Hematopoietic multipotent progenitor cell treated with erythropoietin and hydrocortisone succinate and interleukin-3 and kit ligand, for 6 days (in vitro differentiated cells): Measurements from ENCODE around the gene KPNB1.

ENCODE experiments used
- DNase-seq: peaks from one replicate; pipeline ENCODE4 v3.0.0-alpha.2; 2015

Gene KPNB1

GRCh38 chr17:47714773-47715396 lies 65.2 kb downstream of the KPNB1 start:
- DNase-seq: no peak

DNA sequence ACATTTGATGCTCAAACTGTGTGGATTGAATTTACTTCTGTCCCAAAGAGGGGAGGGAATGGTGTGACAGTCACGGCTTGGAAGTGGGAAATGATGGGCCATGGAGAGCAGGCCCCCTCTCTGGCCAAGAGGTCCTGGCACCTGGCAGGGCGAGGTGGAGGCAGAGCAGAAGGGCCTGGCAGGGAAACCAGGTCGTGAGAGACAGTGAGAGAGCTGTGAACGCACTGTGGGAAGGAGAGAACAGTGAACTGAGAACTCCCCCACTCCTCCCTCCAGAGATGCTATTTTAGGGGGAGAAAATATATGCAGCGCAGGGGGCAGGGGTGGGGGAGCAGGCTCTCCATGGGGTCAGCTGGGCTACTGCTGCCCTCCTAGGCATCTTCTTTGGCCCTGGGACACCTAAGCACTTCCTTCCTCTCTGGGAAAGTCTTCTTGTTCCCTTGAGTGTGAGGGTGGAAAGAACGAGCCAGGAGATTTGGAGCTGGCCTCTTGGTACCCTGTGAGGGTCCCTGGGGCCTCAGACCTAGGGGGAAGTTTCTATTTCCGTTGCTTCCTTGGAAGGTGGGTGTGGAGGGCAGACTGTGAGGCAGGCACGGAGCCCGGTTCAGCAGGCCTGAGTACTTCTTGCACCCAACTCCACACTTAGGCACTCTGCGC lies 66.1 kb downstream of the KPNB1 start:
- no peak for DNase-seq

- DNase-seq: no peak
These were observed 66.7 kb downstream of the KPNB1 start for GRCh38 chr17:47716375-47716774.

DNA sequence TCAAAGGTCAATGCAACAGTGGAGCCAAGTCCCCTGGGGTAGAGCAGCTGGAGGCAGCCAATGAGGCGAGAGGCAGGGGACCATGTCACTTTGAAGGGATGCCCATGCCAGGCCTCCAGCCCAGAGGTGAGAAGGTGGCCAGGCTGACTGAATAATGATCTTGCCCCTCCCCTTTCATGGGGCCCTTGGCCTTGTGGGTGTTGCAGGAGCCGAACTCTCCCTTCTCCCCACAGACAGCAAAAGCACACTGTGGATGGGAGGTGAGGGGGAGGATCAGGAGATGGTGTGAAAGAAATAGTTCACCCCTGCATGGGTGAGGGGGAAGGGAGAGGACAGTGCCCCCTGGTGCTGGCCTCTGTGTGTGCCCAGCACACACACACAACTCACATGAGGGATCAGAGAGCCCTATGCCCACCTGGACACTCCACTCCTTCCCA lies 67.6 kb downstream of the KPNB1 start:
- peak; percentile 34 for DNase-seq

- no peak for DNase-seq
These were observed 68.4 kb downstream of the KPNB1 start for GRCh38 chr17:47717979-47718621.

- no peak for DNase-seq
These were observed 69.1 kb downstream of the KPNB1 start for GRCh38 chr17:47718634-47719405.

DNA sequence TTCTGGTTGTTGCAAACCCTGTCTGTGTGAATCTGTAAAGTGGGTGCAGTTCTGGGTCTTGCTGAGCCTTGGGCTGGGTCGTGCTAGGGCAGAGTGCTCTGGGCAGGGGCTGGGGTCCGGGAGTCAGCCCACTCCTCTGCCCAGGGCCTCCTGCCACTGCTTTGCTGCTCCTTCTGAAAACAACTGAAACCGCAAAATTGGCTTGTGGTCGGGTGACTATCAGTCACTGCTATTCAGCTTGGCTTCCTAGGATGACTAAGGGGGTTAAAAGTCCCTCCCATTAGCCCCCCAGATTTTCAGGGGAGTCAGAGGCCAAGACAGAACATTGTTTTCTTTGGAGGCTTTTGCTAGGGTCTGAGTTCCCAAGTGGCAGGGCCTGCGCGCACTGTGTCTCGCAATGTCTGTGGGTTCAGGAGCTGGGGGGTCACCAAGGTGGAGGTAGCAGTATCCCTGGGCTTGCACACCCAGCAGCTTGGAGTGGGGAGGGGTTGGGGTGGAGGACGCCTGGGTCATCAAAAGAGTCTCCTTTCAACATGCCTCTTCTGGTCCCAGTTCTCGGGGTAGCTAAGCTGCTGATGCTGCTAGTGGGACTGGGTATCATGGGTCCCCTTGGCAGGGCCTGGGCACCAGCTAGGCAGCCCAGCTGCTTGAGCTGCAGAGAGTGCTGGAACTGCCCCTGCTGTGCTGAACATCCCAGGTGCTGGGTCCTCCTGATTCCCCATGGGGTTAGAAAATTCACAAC lies 69.9 kb downstream of the KPNB1 start:
- peak; percentile 73 for DNase-seq

DNA sequence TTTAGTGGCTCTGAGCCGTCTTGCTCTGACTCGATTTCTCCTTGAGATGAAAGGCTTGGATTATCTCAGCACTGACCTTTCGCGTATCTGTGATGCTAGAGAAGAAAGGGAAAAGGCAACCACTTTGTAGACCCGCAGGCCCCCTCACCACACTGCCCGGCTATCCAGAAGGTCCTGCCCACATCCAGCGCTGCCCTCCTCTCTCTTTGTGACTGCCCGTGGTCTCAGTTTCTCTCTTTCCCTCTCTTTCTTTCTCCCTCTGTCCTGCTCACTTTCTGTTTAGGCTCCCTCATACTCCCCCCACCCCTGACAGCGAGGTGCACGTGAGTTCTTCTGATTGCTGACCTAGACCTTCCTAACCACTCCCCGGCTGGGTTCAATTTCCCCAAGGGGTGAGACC lies 70.5 kb downstream of the KPNB1 start:
- no peak for DNase-seq

DNA sequence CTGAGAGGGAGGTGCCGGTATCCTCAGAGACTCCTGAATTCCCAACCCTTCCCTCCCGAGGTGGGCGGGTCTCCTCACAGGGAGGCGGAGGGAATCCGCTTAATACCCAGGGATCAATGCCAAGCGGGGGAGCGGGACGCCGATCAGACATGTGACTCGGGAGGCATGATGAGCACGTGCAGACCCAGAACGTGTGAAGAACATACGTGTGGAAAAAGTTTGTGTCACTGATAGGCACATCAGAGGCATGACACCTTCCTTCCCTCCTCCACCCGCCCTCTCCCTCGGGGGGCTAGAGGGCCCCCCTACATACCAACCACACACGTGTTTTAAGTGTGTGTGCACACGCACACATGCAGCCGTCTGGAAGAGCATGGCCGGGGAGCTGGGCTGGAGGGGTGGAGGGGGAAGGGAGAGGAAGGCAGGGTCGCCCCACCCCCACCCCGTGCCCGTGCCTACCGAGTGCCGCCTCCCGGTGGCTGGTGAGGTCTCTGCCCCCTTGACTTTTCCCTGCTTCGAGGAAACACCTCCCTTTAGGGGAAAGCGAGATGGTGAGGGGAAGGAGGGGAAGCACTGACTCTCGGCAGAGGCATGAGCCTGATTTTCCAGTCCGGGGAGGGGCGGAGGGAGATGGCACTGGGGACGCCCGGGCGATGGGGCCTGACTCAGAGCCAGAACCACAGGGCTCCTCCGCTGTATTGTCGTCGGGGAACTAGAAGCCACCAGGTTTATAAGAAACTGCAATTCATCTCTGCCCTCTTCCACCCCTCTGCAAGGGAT lies 71.2 kb downstream of the KPNB1 start:
- DNase-seq: peak; percentile 45

- DNase-seq: no peak
These were observed 72.0 kb downstream of the KPNB1 start for GRCh38 chr17:47721725-47722124.

DNA sequence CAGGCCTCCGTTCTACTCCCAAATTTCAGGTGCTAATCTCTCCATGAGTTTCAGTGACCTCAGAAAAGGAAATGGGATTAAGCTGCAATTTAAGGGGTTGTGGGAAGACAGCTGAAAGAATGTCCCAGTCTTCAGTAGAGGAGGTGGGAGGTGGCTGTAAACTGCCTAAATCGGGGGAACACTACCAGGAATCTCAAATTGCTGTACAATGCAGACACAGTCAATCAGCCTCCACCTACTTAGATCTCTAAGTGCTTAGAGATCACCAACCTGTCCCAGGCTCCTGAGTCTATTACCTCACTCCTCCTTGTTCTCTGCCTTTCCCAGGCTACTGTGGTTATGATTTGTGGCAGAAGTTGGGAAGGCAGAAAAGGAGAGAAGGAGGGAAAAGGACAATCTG lies 75.0 kb downstream of the KPNB1 start:
- DNase-seq: no peak

DNA sequence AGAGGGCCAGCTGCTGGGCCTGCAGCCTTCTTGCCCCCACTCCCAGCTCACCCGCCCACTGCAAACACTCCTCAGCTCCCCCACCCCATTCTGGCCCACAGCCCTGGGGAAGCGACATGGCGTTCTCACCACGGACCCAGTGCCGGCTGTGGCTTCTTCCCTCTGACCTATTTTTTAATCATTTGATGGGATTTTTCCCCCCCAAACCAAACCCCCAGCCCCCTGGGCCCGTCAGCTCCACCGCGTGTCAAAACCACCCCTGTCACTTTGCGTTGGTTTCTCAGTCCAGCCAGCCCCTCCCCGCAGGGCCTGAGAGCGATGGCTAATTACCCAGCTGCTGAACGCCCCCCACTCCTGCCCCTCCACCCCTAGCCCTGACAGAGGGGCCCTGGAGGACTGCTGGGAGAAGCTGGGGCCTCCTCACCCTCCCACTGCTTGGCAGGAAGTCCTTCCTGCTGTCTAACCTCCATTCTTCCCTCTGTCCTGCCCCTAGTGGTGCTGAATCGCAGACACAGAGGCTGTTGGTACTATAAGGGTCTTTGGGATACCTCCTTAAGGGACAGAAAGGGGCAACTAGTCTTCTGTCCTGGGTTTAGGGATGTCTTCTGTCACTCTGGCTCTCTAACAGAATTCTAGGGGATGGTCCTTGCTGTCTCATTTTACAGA lies 75.9 kb downstream of the KPNB1 start:
- no peak for DNase-seq

DNA sequence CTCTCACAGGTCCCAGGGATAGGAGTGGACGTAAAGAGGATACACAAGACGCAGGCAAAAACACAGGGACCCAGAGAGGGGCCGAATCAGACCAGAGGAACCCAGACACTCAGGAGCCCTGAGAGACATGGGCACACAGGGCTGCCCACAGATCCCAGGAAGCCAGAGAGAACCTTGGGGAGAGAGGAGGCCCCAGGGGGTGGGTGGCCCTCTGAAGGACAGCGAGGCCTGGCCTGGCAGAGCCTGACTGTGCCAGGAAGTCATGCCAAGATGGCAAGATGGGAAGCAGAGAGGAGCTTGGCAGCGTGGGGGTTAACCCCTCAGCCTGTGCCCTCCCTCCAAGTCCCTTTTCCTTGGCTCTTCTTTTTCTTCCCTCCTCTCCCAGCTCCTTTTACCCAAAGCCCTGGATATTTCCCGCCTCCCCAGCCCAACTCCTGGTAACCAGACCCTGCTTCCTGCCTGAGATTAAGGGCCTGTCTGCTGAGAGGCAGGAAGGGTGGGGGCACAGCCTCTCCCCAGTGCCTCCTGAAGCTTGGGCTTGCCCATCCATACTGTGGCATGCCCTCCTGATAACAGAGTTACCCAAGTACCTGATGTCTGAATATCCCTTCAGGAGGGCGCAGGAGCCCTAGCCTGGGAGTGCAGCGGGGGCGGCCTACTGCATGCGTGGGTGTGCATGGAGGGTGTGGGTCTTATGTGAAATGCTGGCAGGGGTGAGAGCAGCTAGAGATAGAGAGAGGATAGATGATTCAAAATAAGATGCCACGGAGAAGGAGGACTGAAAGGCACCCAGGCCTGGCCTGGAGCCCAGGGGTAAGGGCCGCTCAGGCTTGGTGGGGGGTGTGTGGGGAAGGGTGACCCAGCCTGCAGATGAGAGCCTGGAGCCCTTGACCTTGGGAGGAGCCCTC lies 77.3 kb downstream of the KPNB1 start:
- DNase-seq: no peak

- no peak for DNase-seq
These were observed 78.0 kb downstream of the KPNB1 start for GRCh38 chr17:47727704-47728036.

- no peak for DNase-seq
These were observed 78.6 kb downstream of the KPNB1 start for GRCh38 chr17:47728214-47728877.

GRCh38 chr17:47729476-47729875 lies 79.8 kb downstream of the KPNB1 start:
- DNase-seq: no peak

- DNase-seq: no peak
These were observed 81.0 kb downstream of the KPNB1 start for GRCh38 chr17:47730681-47731080.

DNA sequence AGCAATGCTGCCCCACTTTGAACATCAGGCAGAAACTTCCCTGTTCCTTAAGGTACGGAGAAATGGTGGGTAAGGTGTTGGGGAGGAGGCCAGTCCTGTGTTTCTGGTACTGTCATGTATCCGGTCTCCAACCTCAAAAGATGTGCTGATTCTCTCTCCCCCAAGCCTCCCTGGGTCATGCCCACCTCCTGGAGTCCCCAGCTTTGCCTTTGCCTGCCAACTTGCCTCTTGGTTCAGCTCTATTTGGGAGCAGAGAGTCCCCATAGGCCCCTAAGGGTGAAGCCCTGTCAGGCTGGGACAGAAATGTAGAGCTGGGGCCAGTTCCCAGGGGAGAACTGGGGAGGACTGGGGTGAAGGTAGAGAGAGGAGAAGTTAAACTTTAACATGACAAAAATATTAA lies 81.7 kb downstream of the KPNB1 start:
- no peak for DNase-seq

- DNase-seq: no peak
These were observed 82.8 kb downstream of the KPNB1 start for GRCh38 chr17:47732399-47733046.
